Liver (tissue), 5 donors: ENCODE results near the gene TRIM63. TPM values are rescaled to one million over a fixed set of nuclear protein-coding genes. Genes with fewer than 3 reads are reported as not detected.

ENCODE experiments used
- polyA plus RNA-seq, 2 donors: library from polyadenylated mRNA; stranded (reverse) in 1 of 2; unstranded in 1 of 2; fragments of 200-250 nt in 1 of 2; fragments of >200 nt in 1 of 2; fragmentation: Nextera tagmentation in 1 of 2; extraction: Ambion mirVana in 1 of 2; gene quantifications; one replicate each; pipeline versions ENCODE4 v1.2.1 to v1.2.3, GENCODE V29; 2013 to 2015
- small RNA-seq: library from RNA; depleted of rRNA; stranded (forward); fragments of <200 nt; gene quantifications from one replicate; pipeline ENCODE3, GENCODE V24; 2014
- total RNA-seq, 2 donors: library from RNA; depleted of rRNA; stranded (reverse); fragments of >200 nt; gene quantifications; one replicate each; pipeline ENCODE4 v1.2.3, GENCODE V29; 2014
- donor health status: healthy.
- donor health status: healthy.
- donor health status: healthy.

Gene TRIM63
- total and polyA plus RNA-seq, 4 donors = 0.03 TPM; not detected in 3

Small RNAs within 50 kb of the gene (small RNA-seq; reads per million reads assigned to genes)
- gene RF00283 = not detected
- not detected for gene RF00492

Other genes with a start within 250 kb of the TRIM63 start
- 10 to 100 TPM; 22.5 to 48.4 TPM for gene MTFR1L, start 247.7 kb downstream of the TRIM63 start, total RNA-seq
- gene MTFR1L, start 247.7 kb downstream of the TRIM63 start, polyA plus RNA-seq = 10 to 100 TPM; 33.4 to 47.1 TPM
- gene AUNIP, start 208.2 kb downstream of the TRIM63 start, total RNA-seq = 1 to 10 TPM in 1 of 2 donors, not detected in 1; 9.0 TPM
- gene AUNIP, start 208.2 kb downstream of the TRIM63 start, polyA plus RNA-seq = under 1 TPM; 0.18 to 0.56 TPM
- 1 to 10 TPM; 2.0 to 9.0 TPM for gene PAQR7, start 191.9 kb downstream of the TRIM63 start, total RNA-seq
- 1 to 10 TPM; 1.5 to 1.6 TPM for gene PAQR7, start 191.9 kb downstream of the TRIM63 start, polyA plus RNA-seq
- 10 to 100 TPM in 1 of 2 donors, under 1 TPM in 1; 0.75 to 40.1 TPM for gene STMN1, start 161.2 kb downstream of the TRIM63 start, total RNA-seq
- gene STMN1, start 161.2 kb downstream of the TRIM63 start, polyA plus RNA-seq = 10 to 100 TPM; 13.5 to 22.2 TPM
- 10 to 100 TPM; 10.2 to 13.8 TPM for gene PAFAH2, start 69.6 kb downstream of the TRIM63 start, total RNA-seq
- gene PAFAH2, start 69.6 kb downstream of the TRIM63 start, polyA plus RNA-seq = 10 to 100 TPM in 1 of 2 donors, 1 to 10 TPM in 1; 9.0 to 11.4 TPM
- gene EXTL1, start 45.9 kb downstream of the TRIM63 start, total RNA-seq = under 1 TPM in 1 of 2 donors, not detected in 1; under 0.01 TPM
- gene EXTL1, start 45.9 kb downstream of the TRIM63 start, polyA plus RNA-seq = not detected
- under 1 TPM; under 0.01 to 0.05 TPM for gene SLC30A2, start 21.5 kb downstream of the TRIM63 start, total RNA-seq
- gene SLC30A2, start 21.5 kb downstream of the TRIM63 start, polyA plus RNA-seq = under 1 TPM in 1 of 2 donors, not detected in 1; 0.12 TPM
- 1 to 10 TPM; 6.4 to 9.2 TPM for gene PDIK1L, start 44.2 kb upstream of the TRIM63 start, total RNA-seq
- gene PDIK1L, start 44.2 kb upstream of the TRIM63 start, polyA plus RNA-seq = 1 to 10 TPM; 3.2 TPM
- gene FAM110D, start 91.4 kb upstream of the TRIM63 start, total RNA-seq = under 1 TPM; 0.14 to 0.50 TPM
- gene FAM110D, start 91.4 kb upstream of the TRIM63 start, polyA plus RNA-seq = under 1 TPM; 0.10 to 0.39 TPM
- not detected for gene C1orf232, start 101.3 kb upstream of the TRIM63 start, total RNA-seq
- gene C1orf232, start 101.3 kb upstream of the TRIM63 start, polyA plus RNA-seq = not detected
- gene ZNF593, start 102.3 kb upstream of the TRIM63 start, total RNA-seq = 10 to 100 TPM in 1 of 2 donors, 1 to 10 TPM in 1; 5.7 to 15.7 TPM
- gene ZNF593, start 102.3 kb upstream of the TRIM63 start, polyA plus RNA-seq = 10 to 100 TPM; 44.8 to 81.4 TPM
- gene ZNF593OS, start 104.2 kb upstream of the TRIM63 start, total RNA-seq = not detected
- gene ZNF593OS, start 104.2 kb upstream of the TRIM63 start, polyA plus RNA-seq = under 1 TPM; 0.10 to 0.32 TPM
- gene CNKSR1, start 109.9 kb upstream of the TRIM63 start, total RNA-seq = 1 to 10 TPM in 1 of 2 donors, under 1 TPM in 1; 0.56 to 1.2 TPM
- gene CNKSR1, start 109.9 kb upstream of the TRIM63 start, polyA plus RNA-seq = 1 to 10 TPM in 1 of 2 donors, under 1 TPM in 1; 0.48 to 2.2 TPM
- gene CATSPER4, start 123.0 kb upstream of the TRIM63 start, total RNA-seq = not detected
- gene CATSPER4, start 123.0 kb upstream of the TRIM63 start, polyA plus RNA-seq = not detected
- 10 to 100 TPM in 1 of 2 donors, 1 to 10 TPM in 1; 7.3 to 14.6 TPM for gene CEP85, start 166.6 kb upstream of the TRIM63 start, total RNA-seq
- gene CEP85, start 166.6 kb upstream of the TRIM63 start, polyA plus RNA-seq = 1 to 10 TPM; 2.6 to 3.4 TPM
- 10 to 100 TPM in 1 of 2 donors, 1 to 10 TPM in 1; 4.5 to 10.0 TPM for gene SH3BGRL3, start 212.5 kb upstream of the TRIM63 start, total RNA-seq
- gene SH3BGRL3, start 212.5 kb upstream of the TRIM63 start, polyA plus RNA-seq = 10 to 100 TPM; 36.0 to 93.2 TPM
- 1 to 10 TPM; 3.0 to 9.5 TPM for gene UBXN11, start 239.0 kb upstream of the TRIM63 start, total RNA-seq
- gene UBXN11, start 239.0 kb upstream of the TRIM63 start, polyA plus RNA-seq = 1 to 10 TPM; 5.7 to 8.9 TPM